ENCODE results near the gene GATA2.

The GATA2 gene

DNA sequence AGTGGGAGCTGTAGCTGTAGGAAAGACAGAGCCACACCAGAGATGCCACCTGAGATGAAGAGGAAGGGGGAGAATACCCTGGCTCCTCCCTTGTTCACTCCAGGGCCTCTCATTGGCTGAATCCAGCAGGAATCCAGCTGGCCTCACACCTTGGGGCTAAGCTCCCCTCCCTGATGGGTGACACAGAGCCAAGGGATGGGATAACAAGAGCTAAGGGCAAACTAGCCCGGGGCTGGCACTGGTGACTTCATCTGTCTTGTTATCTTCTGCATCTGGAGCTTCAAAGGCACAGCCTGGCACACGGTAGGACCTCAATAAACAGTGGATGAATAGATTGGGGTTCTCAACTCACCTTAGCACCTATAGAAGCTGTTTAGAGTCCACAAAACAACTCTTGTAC, 13.8 kb upstream of the GATA2 start:
- Histone ChIP-seq H2AK5ac (ENCODE audit: low read depth, low read length) (no peak overlapping the region), H3K4ac (ENCODE audit: low read length) (no peak overlapping the region), H2BK5ac (ENCODE audit: low read length) (no peak overlapping the region), H4K8ac (ENCODE audit: low read depth, low read length) (no peak overlapping the region), H3K79me1 (ENCODE audit: low read depth, low read length) (no peaks in the 10 kb centered on the region), H3K23ac (ENCODE audit: low read depth, low read length, poor library complexity) (no peak overlapping the region), H3K27me3 (ENCODE audit: control insufficient read depth in 3 of 3, insufficient read depth in 3 of 3, low read depth in 1 of 3, low read length in 3 of 3) (peaks cover 0 to 24% (median 2%) of the 10 kb centered on the region in 3 experiments), H3K14ac (ENCODE audit: low read length) (no peak overlapping the region), H3K27ac (replicated peaks; ENCODE audit: low read length) (no peak overlapping the region), H3K9me3 (replicated peaks in 1 of 2; ENCODE audit: control insufficient read depth in 2 of 2, insufficient read depth in 1 of 2, low read depth in 1 of 2, low read length in 2 of 2) (no peaks in the 10 kb centered on the region), H2AFZ (ENCODE audit: low read length) (no peak overlapping the region), H3K9ac (ENCODE audit: low read depth, low read length, poor library complexity) (no peak overlapping the region), H3K4me1 (ENCODE audit: control insufficient read depth in 2 of 2, insufficient read depth in 1 of 2, low read depth in 1 of 2, low read length in 2 of 2) (no peaks in the 10 kb centered on the region), H2BK15ac (ENCODE audit: low read length) (no peak overlapping the region), H3K36me3 (replicated peaks in 1 of 2; ENCODE audit: control insufficient read depth in 2 of 2, insufficient read depth in 2 of 2, low read length in 2 of 2) (no peaks in the 10 kb centered on the region), H2BK12ac (ENCODE audit: low read length) (no peak overlapping the region), H4K91ac (ENCODE audit: low read depth, low read length, poor library complexity) (no peak overlapping the region), H2BK120ac (ENCODE audit: low read depth, low read length) (no peak overlapping the region), H3K18ac (ENCODE audit: low read length) (no peak overlapping the region), H3K4me3 (ENCODE audit: low read length in 2 of 2) (no peak overlapping the region), H3K4me2 (ENCODE audit: insufficient read depth, low read length, poor library complexity, severe bottlenecking) (no peak overlapping the region)
- no peak for DNase-seq (ENCODE audit: low spot score)
- no CpG with 5 or more reads among the region's 2 CpGs for WGBS, 2 donors (ENCODE audit: extremely low coverage in 2 of 2, insufficient read length in 2 of 2, insufficient replicate concordance in 1 of 2)

GRCh38 chr3:128505771-128506170, 12.8 kb upstream of the GATA2 start:
- H2BK5ac ChIP-seq (ENCODE audit: low read length), result no peak overlapping the region
- no peak overlapping the region for H3K18ac ChIP-seq (ENCODE audit: low read length)
- no CpG with 5 or more reads among the region's 3 CpGs for WGBS, 2 donors (ENCODE audit: extremely low coverage in 2 of 2, insufficient read length in 2 of 2, insufficient replicate concordance in 1 of 2)
- H2AK5ac ChIP-seq (ENCODE audit: low read depth, low read length), result no peak overlapping the region
- H3K4me3 ChIP-seq (ENCODE audit: low read length in 2 of 2), result no peak overlapping the region
- no peak overlapping the region for H2AFZ ChIP-seq (ENCODE audit: low read length)
- no peaks in the 10 kb centered on the region for H3K4me1 ChIP-seq (ENCODE audit: control insufficient read depth in 2 of 2, insufficient read depth in 1 of 2, low read depth in 1 of 2, low read length in 2 of 2)
- H3K9ac ChIP-seq (ENCODE audit: low read depth, low read length, poor library complexity), result no peak overlapping the region
- no peak overlapping the region for H3K4me2 ChIP-seq (ENCODE audit: insufficient read depth, low read length, poor library complexity, severe bottlenecking)
- H3K36me3 ChIP-seq (replicated peaks in 1 of 2; ENCODE audit: control insufficient read depth in 2 of 2, insufficient read depth in 2 of 2, low read length in 2 of 2), result no peaks in the 10 kb centered on the region
- no peak overlapping the region for H3K4ac ChIP-seq (ENCODE audit: low read length)
- H3K79me1 ChIP-seq (ENCODE audit: low read depth, low read length), result no peaks in the 10 kb centered on the region
- no peak overlapping the region for H2BK120ac ChIP-seq (ENCODE audit: low read depth, low read length)
- no peak overlapping the region for H3K27ac ChIP-seq (replicated peaks; ENCODE audit: low read length)
- H2BK15ac ChIP-seq (ENCODE audit: low read length), result no peak overlapping the region
- H4K91ac ChIP-seq (ENCODE audit: low read depth, low read length, poor library complexity), result no peak overlapping the region
- no peak overlapping the region for H2BK12ac ChIP-seq (ENCODE audit: low read length)
- H3K9me3 ChIP-seq (replicated peaks in 1 of 2; ENCODE audit: control insufficient read depth in 2 of 2, insufficient read depth in 1 of 2, low read depth in 1 of 2, low read length in 2 of 2), result no peaks in the 10 kb centered on the region
- DNase-seq (ENCODE audit: low spot score), result no peak
- no peak overlapping the region for H3K14ac ChIP-seq (ENCODE audit: low read length)
- H3K27me3 ChIP-seq (ENCODE audit: control insufficient read depth in 3 of 3, insufficient read depth in 3 of 3, low read depth in 1 of 3, low read length in 3 of 3), result peaks cover 0 to 34% (median 2%) of the 10 kb centered on the region in 3 experiments
- H3K23ac ChIP-seq (ENCODE audit: low read depth, low read length, poor library complexity), result no peak overlapping the region
- no peak overlapping the region for H4K8ac ChIP-seq (ENCODE audit: low read depth, low read length)

- no peak for DNase-seq (ENCODE audit: low spot score)
- no peak overlapping the region for H3K4me3 ChIP-seq (ENCODE audit: low read length in 2 of 2)
These were observed 12.1 kb upstream of the GATA2 start for GRCh38 chr3:128504963-128505730.

GRCh38 chr3:128504533-128504915, 11.5 kb upstream of the GATA2 start:
- H3K4ac ChIP-seq (ENCODE audit: low read length), result no peak overlapping the region
- H2BK5ac ChIP-seq (ENCODE audit: low read length), result no peak overlapping the region
- no peak overlapping the region for H2AFZ ChIP-seq (ENCODE audit: low read length)
- peak overlapping the region; percentile 43 for H3K14ac ChIP-seq (ENCODE audit: low read length)
- H3K79me1 ChIP-seq (ENCODE audit: low read depth, low read length), result no peaks in the 10 kb centered on the region
- no peak overlapping the region for H3K18ac ChIP-seq (ENCODE audit: low read length)
- H2BK120ac ChIP-seq (ENCODE audit: low read depth, low read length), result no peak overlapping the region
- H3K23ac ChIP-seq (ENCODE audit: low read depth, low read length, poor library complexity), result peak overlapping the region; percentile 34
- no peak overlapping the region for H2AK5ac ChIP-seq (ENCODE audit: low read depth, low read length)
- no peak for DNase-seq (ENCODE audit: low spot score)
- H4K8ac ChIP-seq (ENCODE audit: low read depth, low read length), result no peak overlapping the region
- no peak overlapping the region for H2BK15ac ChIP-seq (ENCODE audit: low read length)
- H4K91ac ChIP-seq (ENCODE audit: low read depth, low read length, poor library complexity), result no peak overlapping the region
- H3K27me3 ChIP-seq (ENCODE audit: control insufficient read depth in 3 of 3, insufficient read depth in 3 of 3, low read depth in 1 of 3, low read length in 3 of 3), result peaks cover 0 to 45% (median 0%) of the 10 kb centered on the region in 3 experiments
- H3K4me1 ChIP-seq (ENCODE audit: control insufficient read depth in 2 of 2, insufficient read depth in 1 of 2, low read depth in 1 of 2, low read length in 2 of 2), result no peaks in the 10 kb centered on the region
- H3K36me3 ChIP-seq (replicated peaks in 1 of 2; ENCODE audit: control insufficient read depth in 2 of 2, insufficient read depth in 2 of 2, low read length in 2 of 2), result no peaks in the 10 kb centered on the region
- no peak overlapping the region for H3K4me2 ChIP-seq (ENCODE audit: insufficient read depth, low read length, poor library complexity, severe bottlenecking)
- H3K4me3 ChIP-seq (ENCODE audit: low read length in 2 of 2), result no peak overlapping the region
- WGBS, 2 donors (ENCODE audit: extremely low coverage in 2 of 2, insufficient read length in 2 of 2, insufficient replicate concordance in 1 of 2), result no CpG with 5 or more reads among the region's 8 CpGs
- H3K9me3 ChIP-seq (replicated peaks in 1 of 2; ENCODE audit: control insufficient read depth in 2 of 2, insufficient read depth in 1 of 2, low read depth in 1 of 2, low read length in 2 of 2), result no peaks in the 10 kb centered on the region
- no peak overlapping the region for H3K9ac ChIP-seq (ENCODE audit: low read depth, low read length, poor library complexity)
- H3K27ac ChIP-seq (replicated peaks; ENCODE audit: low read length), result no peak overlapping the region
- no peak overlapping the region for H2BK12ac ChIP-seq (ENCODE audit: low read length)

More at GRCh38 chr3:128504963-128505730, 12.1 kb upstream of the GATA2 start:
- Histone ChIP-seq H4K91ac (ENCODE audit: low read depth, low read length, poor library complexity) (no peak overlapping the region), H2BK15ac (ENCODE audit: low read length) (no peak overlapping the region), H3K23ac (ENCODE audit: low read depth, low read length, poor library complexity) (no peak overlapping the region), H3K14ac (ENCODE audit: low read length) (no peak overlapping the region), H3K4ac (ENCODE audit: low read length) (no peak overlapping the region), H3K9me3 (replicated peaks in 1 of 2; ENCODE audit: control insufficient read depth in 2 of 2, insufficient read depth in 1 of 2, low read depth in 1 of 2, low read length in 2 of 2) (no peaks in the 10 kb centered on the region), H3K18ac (ENCODE audit: low read length) (no peak overlapping the region), H2AFZ (ENCODE audit: low read length) (no peak overlapping the region), H3K27me3 (ENCODE audit: control insufficient read depth in 3 of 3, insufficient read depth in 3 of 3, low read depth in 1 of 3, low read length in 3 of 3) (peaks cover 0 to 39% (median 2%) of the 10 kb centered on the region in 3 experiments), H3K4me1 (ENCODE audit: control insufficient read depth in 2 of 2, insufficient read depth in 1 of 2, low read depth in 1 of 2, low read length in 2 of 2) (no peaks in the 10 kb centered on the region), H3K4me2 (ENCODE audit: insufficient read depth, low read length, poor library complexity, severe bottlenecking) (no peak overlapping the region), H3K27ac (replicated peaks; ENCODE audit: low read length) (no peak overlapping the region), H2AK5ac (ENCODE audit: low read depth, low read length) (no peak overlapping the region), H3K79me1 (ENCODE audit: low read depth, low read length) (no peaks in the 10 kb centered on the region), H2BK120ac (ENCODE audit: low read depth, low read length) (no peak overlapping the region), H2BK5ac (ENCODE audit: low read length) (no peak overlapping the region), H2BK12ac (ENCODE audit: low read length) (no peak overlapping the region), H4K8ac (ENCODE audit: low read depth, low read length) (no peak overlapping the region), H3K9ac (ENCODE audit: low read depth, low read length, poor library complexity) (no peak overlapping the region), H3K36me3 (replicated peaks in 1 of 2; ENCODE audit: control insufficient read depth in 2 of 2, insufficient read depth in 2 of 2, low read length in 2 of 2) (no peaks in the 10 kb centered on the region)
- no CpG with 5 or more reads among the region's 12 CpGs for WGBS, 2 donors (ENCODE audit: extremely low coverage in 2 of 2, insufficient read length in 2 of 2, insufficient replicate concordance in 1 of 2)
